Epithelial cell of proximal tubule (primary cell): ENCODE measurements around the gene RNF208. TPM values are rescaled to one million over a fixed set of nuclear protein-coding genes. Genes with fewer than 3 reads are reported as not detected.

Experiments used
- DNase-seq: peaks from one replicate; pipeline ENCODE4 v3.0.0-alpha.2; 2011; ENCODE audit warnings: low read depth
- H3K4me3 ChIP-seq: 2 replicates; pipeline ENCODE4 v1.5.1; 2011; ENCODE audit warnings: low read depth, mild to moderate bottlenecking, low read length
- total RNA-seq: library from RNA; depleted of rRNA; stranded (reverse); fragments of >200 nt; gene quantifications from 2 replicates; pipeline ENCODE4 v1.2.3, GENCODE V29; 2015
- TF ChIP-seq, protein P1 (sequence below): conservative IDR thresholded peaks from 2 replicates; pipeline ENCODE4 v1.5.1; 2012; ENCODE audit warnings: low read depth, mild to moderate bottlenecking, low read length

RNF208 gene
- total RNA-seq, 1 donor from 2014 or later = 1.5 TPM

DNA sequence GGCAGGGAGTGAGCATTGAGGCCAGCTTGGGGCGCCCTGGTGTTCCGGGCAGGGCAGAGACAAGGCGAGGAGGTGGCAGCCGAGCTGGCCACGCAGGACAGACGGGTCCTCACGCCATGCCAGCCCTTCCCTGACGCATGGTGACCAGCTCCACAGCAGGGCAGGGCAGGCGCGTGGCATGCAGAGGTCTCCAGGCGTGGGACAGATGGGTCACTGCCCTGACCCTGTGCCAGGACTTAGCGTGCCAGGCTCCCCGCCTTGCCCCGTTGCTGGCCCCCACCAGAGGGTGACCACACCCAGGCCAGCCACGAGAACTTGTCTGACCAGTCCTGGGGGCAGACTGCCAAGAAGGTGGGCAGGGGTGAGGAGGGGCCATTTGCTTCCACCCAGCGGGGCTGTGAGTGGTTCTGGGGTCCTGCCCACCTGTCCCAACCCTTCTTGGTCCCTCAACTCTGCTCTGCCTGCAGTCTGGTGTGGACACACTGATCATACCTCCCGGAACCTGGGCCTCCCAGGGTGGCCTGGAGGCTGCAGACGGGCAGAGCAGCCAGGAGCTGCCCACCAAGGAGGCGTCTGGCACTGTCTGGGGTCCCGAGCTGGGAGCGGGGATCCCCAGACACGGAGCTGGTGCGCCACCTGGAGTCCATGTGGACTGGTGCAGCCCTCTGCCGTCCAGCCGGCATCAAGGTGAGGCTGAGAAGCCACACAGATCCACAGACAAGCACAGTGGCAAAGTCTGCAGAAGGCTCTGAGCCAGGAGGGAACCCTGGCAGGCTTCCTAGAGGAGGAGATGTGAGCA, 5.2 kb upstream of the RNF208 start, which contains the start of gene RNF224:
RNF224 (plus strand) TSS at position 449 of the 799 bp plus-strand sequence. CDS start 834 bp downstream, outside the sequence.
- H3K4me3 ChIP-seq = no peak within 1 kb of the TSS
- TF ChIP-seq, protein P1, sequence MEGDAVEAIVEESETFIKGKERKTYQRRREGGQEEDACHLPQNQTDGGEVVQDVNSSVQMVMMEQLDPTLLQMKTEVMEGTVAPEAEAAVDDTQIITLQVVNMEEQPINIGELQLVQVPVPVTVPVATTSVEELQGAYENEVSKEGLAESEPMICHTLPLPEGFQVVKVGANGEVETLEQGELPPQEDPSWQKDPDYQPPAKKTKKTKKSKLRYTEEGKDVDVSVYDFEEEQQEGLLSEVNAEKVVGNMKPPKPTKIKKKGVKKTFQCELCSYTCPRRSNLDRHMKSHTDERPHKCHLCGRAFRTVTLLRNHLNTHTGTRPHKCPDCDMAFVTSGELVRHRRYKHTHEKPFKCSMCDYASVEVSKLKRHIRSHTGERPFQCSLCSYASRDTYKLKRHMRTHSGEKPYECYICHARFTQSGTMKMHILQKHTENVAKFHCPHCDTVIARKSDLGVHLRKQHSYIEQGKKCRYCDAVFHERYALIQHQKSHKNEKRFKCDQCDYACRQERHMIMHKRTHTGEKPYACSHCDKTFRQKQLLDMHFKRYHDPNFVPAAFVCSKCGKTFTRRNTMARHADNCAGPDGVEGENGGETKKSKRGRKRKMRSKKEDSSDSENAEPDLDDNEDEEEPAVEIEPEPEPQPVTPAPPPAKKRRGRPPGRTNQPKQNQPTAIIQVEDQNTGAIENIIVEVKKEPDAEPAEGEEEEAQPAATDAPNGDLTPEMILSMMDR = peak; percentile 86
- DNase-seq = no peak

DNA sequence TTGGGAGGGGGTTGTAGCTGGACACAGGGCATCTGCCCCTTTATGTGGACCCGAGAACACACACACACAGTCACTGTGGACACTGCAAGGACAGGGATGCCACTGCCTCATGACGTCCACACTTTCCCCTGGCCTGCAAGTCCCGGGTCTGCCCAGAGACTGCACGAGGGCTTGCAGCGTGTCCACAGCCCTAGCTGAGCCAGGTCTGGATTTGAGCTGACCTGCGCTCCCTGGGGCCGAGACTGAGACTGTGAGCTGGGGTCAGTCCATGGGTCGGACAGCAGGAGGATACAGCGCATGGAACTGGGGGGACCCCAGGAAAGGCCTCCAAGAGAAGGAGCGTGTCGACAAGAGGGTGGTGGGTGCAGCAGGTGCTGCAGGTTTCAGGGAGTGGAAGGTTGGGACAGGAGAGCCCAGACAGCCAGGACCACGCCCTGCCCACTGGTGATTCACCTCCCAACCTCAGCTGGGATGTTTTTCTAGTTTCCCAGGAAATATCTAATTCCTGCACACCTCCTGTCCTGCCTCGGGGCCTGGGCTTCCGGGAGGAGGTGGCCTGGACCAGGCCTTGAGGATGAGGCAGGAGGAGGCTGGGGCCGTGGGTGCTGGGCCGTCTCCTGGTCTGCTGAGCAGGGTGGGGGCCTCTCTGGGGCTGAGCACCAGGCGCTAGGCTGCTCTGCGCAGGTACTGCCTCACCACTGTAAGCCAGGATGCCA, 4.5 kb upstream of the RNF208 start:
- no peak for DNase-seq
- TF ChIP-seq, protein P1 = no peak

DNA sequence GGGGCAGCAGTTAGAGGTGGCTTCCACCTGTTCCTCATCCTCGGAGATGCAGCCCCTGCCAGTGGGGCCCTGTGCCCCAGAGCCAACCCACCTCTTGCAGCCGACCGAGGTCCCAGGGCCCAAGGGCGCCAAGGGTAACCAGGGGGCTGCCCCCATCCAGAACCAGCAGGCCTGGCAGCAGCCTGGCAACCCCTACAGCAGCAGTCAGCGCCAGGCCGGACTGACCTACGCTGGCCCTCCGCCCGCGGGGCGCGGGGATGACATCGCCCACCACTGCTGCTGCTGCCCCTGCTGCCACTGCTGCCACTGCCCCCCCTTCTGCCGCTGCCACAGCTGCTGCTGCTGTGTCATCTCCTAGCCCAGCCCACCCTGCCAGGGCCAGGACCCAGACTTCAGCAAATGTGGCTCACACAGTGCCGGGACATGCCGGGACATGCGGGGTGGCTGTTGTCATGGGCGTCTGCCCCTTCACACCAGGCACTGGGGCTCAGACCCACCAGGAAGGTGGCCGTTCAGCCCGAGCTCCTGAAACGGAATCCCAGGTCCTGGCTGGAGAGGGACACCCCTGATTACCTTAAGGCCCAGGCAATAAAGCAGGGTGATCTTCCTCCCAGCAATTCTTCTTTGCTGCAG, 3.8 kb upstream of the RNF208 start:
- no peak overlapping the region for H3K4me3 ChIP-seq
- DNase-seq = no peak
- TF ChIP-seq, protein P1 = no peak

More for the DNA sequence above, 4.5 kb upstream of the RNF208 start:
- H3K4me3 ChIP-seq = no peak overlapping the region

DNA sequence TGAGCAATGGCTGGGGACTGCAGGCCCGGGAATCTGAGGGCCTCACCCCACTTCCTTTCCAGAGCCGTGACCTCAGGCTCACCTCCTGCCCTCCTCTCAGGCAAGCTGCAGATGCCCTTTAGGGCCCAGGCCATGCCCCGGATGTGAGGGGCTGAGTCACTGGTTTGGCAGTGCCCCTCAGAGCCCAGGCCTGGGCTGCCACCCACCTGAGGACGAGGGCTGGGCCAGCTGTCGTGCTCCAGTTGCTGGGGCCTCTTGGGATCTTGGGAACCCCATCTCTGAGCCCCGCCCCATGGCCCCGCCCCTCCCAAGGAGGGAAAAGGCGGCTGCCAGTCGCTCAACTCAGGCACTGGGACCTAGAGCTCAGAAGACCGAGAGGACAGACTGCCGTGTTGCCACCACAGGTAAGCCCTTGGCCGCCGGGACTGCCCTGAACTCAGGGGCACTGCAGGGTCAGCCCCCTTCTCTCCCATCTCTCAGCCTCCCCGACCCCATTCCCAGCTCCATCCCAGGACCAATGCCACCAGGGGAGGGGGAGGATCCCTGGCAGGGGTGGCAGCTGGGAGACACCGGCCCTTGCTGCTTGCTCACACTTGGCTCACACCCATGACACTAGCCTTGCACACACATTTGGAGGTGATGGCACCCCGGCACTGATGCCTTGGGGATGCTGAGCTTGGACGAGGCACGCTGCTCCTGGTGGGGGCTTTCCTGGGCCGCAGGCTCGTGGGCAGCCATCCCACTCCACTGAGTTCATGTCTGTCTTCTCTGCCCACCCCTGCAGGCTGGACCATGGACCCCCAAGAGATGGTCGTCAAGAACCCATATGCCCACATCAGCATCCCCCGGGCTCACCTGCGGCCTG, 3.0 kb upstream of the RNF208 start, which contains the start of gene CYSRT1:
CYSRT1 (plus strand) TSS at position 345 of the 865 bp plus-strand sequence; CDS start at position 793, 448 bp downstream.
- no peak for DNase-seq
- TF ChIP-seq, protein P1 = no peak
- peak within 1 kb of the TSS; percentile 91 for H3K4me3 ChIP-seq

DNA sequence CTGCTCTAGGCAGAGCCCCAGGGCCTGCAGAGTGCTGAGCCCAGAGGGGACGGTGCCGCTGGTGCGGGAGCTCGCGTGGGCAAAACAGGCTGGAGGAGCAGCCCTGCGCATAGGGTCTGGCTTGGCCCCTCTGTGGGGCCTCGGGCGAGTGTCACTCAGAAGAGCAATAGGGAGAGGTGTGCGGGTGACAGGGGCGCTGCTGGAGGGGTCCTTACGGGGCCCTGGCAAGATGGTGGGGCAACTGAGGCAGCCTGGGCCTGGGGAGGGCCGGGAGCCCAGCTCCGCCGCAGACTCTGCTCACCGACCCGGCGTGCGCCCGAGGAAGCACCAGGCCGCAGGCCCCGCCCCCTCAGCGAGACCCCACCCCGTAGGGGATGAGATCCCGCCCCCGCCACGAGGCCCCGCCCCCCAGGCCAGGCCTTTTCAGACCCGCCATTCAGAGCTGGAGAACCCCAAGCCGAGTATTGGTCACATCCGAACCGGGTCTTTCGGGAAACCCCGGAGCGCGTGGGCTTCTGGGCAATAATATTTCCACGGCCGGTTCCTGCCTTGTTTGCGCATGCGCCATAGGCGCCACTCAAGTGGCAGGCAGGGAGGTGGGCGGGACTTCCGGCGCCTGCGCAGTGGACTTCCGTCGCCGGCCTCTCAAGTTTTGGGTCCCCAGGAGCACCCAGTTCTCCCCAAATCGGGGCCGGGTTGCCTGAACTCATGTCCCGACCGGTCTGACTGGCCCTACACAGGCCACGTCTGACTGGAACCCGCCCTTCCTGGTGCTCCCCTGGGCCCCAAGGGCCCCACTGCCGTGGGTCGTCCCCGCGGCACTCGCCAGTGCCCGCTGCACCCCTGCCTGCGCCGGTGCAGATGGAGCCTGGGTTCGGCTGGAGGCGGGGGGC, 1.3 kb upstream of the RNF208 start:
- TF ChIP-seq, protein P1 = no peak
- peak overlapping the region; percentile 91 for H3K4me3 ChIP-seq
- peak; percentile 80 for DNase-seq
